K562 (cell line): ENCODE data around the gene CAPRIN1. TPM values are rescaled to one million over a fixed set of nuclear protein-coding genes. Genes with fewer than 3 reads are reported as not detected.

ENCODE experiments used
- CHD2 ChIP-seq: IDR thresholded peaks from 2 replicates; pipeline ENCODE4 v1.6.1; 2011; ENCODE audit warnings: low read depth, low read length
- FOSL1 ChIP-seq: fragments of 200-800 bp; sonication (Bioruptor generic); conservative IDR thresholded peaks from 2 replicates; pipeline ENCODE4 v1.6.1; 2016; ENCODE audit warnings: missing genetic modification characterization, missing compliant biosample characterization
- PURB ChIP-seq: sonication (generic); formaldehyde crosslinking; IDR thresholded peaks from 2 replicates; pipeline ENCODE4 v1.9.0; 2021; ENCODE audit warnings: low read depth, mild to moderate bottlenecking, missing genetic modification reagents
- SNRNP70 ChIP-seq: fragments of 200-400 bp; formaldehyde crosslinking; optimal IDR thresholded peaks from 2 replicates; pipeline ENCODE3; 2017; ENCODE audit warnings: low read depth, low read length
- YY1 ChIP-seq, 3 experiments: IDR thresholded peaks; 2 replicates each; pipeline ENCODE4 v1.6.1; 2011; ENCODE audit warnings: low read length in 2 of 3, mild to moderate bottlenecking in 2 of 3, moderate library complexity in 2 of 3, borderline replicate concordance in 1 of 3, control low read depth in 1 of 3, low read depth in 1 of 3; ENCODE audit not compliant: insufficient read depth in 3 of 3, insufficient replicate concordance in 2 of 3, control insufficient read depth in 1 of 3, insufficient read length in 1 of 3; ENCODE audit errors: extremely low read depth in 1 of 3
- ZNF551 ChIP-seq: fragments of 250-450 bp; sonication (Bioruptor Pico); IDR thresholded peaks from 2 replicates; pipeline ENCODE4 v1.5.0; 2021; ENCODE audit warnings: mild to moderate bottlenecking, moderate library complexity
- polyA plus RNA-seq, 8 experiments: library from polyadenylated mRNA; depleted of rRNA in 4 of 8; stranded (reverse) in 5 of 8; unstranded in 3 of 8; fragments of >200 nt; fragmentation: Nextera tagmentation in 2 of 8; fragmentation: Illumina TruSeq in 1 of 8; extraction: Ambion mirVana in 2 of 8; extraction: Trizol in 1 of 8; gene quantifications; 2 replicates each; pipeline versions ENCODE4 v1.2.1 to v1.2.3, GENCODE V29; 2011 to 2014; ENCODE audit warnings: inconsistent platforms in 1 of 8, missing spikeins in 1 of 8
- total RNA-seq, 7 experiments: library from RNA; depleted of rRNA in 6 of 7; stranded (reverse); fragments of >200 nt in 6 of 7; fragmentation: Illumina TruSeq in 2 of 7; extraction: Trizol in 2 of 7; gene quantifications; 2 replicates each; pipeline versions ENCODE4 v1.2.1 to v1.2.3, GENCODE V29; 2011 to 2021; ENCODE audit warnings: low replicate concordance in 1 of 7
- TF ChIP-seq, protein P1 (sequence below): fragments of 450-650 bp; IDR thresholded peaks from 2 replicates; pipeline ENCODE4 v1.6.1; 2016; ENCODE audit warnings: mild to moderate bottlenecking, moderate library complexity
- TF ChIP-seq, protein P2 (sequence below): fragments of 200-800 bp; sonication (Bioruptor generic); IDR thresholded peaks from 2 replicates; pipeline ENCODE4 v1.6.1; 2017; ENCODE audit warnings: missing genetic modification characterization, missing compliant biosample characterization
- TF ChIP-seq, protein P3 (sequence below): fragments of 450-650 bp; IDR thresholded peaks from 2 replicates; pipeline ENCODE4 v1.6.1; 2017; ENCODE audit warnings: mild to moderate bottlenecking, moderate library complexity
- TF ChIP-seq, protein P4 (sequence below): sonication (generic); formaldehyde crosslinking; IDR thresholded peaks from 2 replicates; pipeline ENCODE4 v1.8.0; 2022; ENCODE audit warnings: missing genetic modification reagents, mild to moderate bottlenecking, borderline replicate concordance

The CAPRIN1 gene
- total and polyA plus RNA-seq, 9 of the 15 experiments (the other 6 are each of a cell fraction or from before 2014, with no cell fraction given): 49.6 to 271 (median 244) TPM

DNA sequence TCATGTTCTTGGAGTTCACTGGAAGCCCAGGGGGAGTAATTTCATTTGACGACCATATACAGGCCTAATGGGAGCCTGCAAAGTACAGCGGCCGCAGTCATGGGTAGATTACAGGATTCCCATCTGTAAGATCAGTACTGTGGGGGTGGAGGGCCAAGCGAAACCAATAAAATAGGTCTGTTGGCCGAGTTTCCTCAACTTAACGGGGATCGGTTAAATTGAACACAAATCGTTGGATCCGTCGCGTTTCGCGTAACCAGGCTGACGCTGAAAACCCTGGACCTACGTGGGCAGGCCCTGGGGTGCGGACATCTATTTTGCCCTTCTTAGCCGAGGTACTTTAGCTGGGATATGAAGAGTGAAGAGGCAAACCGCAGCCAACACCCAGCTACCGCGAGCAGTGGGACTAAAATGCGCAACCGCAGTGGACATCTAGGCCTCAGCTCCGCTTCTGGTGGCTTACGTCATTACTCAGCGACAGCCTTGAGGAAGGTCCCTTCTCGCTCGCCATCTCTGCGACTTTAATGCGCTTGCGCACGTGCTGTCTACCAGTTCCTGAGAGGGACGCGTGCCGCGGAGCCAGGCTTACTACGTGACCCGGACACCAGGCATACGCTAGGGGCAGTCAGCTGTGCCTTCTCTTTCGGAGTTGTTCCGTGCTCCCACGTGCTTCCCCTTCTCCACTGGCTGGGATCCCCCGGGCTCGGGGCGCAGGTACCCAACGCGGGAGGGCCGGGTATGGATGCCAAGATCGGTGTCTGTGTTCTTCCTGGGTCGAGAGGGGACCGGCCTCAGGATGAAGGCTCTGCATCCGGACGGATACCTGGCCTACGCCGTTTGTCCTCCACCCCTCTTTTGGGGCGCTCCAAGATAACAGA lies 53.8 kb downstream of the CAPRIN1 start, which contains the start of gene NAT10 (continued):
- TF ChIP-seq, protein P1, sequence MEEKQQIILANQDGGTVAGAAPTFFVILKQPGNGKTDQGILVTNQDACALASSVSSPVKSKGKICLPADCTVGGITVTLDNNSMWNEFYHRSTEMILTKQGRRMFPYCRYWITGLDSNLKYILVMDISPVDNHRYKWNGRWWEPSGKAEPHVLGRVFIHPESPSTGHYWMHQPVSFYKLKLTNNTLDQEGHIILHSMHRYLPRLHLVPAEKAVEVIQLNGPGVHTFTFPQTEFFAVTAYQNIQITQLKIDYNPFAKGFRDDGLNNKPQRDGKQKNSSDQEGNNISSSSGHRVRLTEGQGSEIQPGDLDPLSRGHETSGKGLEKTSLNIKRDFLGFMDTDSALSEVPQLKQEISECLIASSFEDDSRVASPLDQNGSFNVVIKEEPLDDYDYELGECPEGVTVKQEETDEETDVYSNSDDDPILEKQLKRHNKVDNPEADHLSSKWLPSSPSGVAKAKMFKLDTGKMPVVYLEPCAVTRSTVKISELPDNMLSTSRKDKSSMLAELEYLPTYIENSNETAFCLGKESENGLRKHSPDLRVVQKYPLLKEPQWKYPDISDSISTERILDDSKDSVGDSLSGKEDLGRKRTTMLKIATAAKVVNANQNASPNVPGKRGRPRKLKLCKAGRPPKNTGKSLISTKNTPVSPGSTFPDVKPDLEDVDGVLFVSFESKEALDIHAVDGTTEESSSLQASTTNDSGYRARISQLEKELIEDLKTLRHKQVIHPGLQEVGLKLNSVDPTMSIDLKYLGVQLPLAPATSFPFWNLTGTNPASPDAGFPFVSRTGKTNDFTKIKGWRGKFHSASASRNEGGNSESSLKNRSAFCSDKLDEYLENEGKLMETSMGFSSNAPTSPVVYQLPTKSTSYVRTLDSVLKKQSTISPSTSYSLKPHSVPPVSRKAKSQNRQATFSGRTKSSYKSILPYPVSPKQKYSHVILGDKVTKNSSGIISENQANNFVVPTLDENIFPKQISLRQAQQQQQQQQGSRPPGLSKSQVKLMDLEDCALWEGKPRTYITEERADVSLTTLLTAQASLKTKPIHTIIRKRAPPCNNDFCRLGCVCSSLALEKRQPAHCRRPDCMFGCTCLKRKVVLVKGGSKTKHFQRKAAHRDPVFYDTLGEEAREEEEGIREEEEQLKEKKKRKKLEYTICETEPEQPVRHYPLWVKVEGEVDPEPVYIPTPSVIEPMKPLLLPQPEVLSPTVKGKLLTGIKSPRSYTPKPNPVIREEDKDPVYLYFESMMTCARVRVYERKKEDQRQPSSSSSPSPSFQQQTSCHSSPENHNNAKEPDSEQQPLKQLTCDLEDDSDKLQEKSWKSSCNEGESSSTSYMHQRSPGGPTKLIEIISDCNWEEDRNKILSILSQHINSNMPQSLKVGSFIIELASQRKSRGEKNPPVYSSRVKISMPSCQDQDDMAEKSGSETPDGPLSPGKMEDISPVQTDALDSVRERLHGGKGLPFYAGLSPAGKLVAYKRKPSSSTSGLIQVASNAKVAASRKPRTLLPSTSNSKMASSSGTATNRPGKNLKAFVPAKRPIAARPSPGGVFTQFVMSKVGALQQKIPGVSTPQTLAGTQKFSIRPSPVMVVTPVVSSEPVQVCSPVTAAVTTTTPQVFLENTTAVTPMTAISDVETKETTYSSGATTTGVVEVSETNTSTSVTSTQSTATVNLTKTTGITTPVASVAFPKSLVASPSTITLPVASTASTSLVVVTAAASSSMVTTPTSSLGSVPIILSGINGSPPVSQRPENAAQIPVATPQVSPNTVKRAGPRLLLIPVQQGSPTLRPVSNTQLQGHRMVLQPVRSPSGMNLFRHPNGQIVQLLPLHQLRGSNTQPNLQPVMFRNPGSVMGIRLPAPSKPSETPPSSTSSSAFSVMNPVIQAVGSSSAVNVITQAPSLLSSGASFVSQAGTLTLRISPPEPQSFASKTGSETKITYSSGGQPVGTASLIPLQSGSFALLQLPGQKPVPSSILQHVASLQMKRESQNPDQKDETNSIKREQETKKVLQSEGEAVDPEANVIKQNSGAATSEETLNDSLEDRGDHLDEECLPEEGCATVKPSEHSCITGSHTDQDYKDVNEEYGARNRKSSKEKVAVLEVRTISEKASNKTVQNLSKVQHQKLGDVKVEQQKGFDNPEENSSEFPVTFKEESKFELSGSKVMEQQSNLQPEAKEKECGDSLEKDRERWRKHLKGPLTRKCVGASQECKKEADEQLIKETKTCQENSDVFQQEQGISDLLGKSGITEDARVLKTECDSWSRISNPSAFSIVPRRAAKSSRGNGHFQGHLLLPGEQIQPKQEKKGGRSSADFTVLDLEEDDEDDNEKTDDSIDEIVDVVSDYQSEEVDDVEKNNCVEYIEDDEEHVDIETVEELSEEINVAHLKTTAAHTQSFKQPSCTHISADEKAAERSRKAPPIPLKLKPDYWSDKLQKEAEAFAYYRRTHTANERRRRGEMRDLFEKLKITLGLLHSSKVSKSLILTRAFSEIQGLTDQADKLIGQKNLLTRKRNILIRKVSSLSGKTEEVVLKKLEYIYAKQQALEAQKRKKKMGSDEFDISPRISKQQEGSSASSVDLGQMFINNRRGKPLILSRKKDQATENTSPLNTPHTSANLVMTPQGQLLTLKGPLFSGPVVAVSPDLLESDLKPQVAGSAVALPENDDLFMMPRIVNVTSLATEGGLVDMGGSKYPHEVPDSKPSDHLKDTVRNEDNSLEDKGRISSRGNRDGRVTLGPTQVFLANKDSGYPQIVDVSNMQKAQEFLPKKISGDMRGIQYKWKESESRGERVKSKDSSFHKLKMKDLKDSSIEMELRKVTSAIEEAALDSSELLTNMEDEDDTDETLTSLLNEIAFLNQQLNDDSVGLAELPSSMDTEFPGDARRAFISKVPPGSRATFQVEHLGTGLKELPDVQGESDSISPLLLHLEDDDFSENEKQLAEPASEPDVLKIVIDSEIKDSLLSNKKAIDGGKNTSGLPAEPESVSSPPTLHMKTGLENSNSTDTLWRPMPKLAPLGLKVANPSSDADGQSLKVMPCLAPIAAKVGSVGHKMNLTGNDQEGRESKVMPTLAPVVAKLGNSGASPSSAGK: peak; percentile 85
- TF ChIP-seq SNRNP70: no peak
- no peak for TF ChIP-seq PURB
- TF ChIP-seq, protein P2, sequence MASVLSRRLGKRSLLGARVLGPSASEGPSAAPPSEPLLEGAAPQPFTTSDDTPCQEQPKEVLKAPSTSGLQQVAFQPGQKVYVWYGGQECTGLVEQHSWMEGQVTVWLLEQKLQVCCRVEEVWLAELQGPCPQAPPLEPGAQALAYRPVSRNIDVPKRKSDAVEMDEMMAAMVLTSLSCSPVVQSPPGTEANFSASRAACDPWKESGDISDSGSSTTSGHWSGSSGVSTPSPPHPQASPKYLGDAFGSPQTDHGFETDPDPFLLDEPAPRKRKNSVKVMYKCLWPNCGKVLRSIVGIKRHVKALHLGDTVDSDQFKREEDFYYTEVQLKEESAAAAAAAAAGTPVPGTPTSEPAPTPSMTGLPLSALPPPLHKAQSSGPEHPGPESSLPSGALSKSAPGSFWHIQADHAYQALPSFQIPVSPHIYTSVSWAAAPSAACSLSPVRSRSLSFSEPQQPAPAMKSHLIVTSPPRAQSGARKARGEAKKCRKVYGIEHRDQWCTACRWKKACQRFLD (CRISPR knock-in tag): peak; percentile 89
- TF ChIP-seq, protein P3, sequence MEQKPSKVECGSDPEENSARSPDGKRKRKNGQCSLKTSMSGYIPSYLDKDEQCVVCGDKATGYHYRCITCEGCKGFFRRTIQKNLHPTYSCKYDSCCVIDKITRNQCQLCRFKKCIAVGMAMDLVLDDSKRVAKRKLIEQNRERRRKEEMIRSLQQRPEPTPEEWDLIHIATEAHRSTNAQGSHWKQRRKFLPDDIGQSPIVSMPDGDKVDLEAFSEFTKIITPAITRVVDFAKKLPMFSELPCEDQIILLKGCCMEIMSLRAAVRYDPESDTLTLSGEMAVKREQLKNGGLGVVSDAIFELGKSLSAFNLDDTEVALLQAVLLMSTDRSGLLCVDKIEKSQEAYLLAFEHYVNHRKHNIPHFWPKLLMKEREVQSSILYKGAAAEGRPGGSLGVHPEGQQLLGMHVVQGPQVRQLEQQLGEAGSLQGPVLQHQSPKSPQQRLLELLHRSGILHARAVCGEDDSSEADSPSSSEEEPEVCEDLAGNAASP: no peak
- TF ChIP-seq FOSL1 (tag): peak; percentile 36; the same call in 1 of the 2 replicates
- TF ChIP-seq ZNF551: no peak
- peak; percentile 88 for TF ChIP-seq CHD2
- TF ChIP-seq, protein P4, sequence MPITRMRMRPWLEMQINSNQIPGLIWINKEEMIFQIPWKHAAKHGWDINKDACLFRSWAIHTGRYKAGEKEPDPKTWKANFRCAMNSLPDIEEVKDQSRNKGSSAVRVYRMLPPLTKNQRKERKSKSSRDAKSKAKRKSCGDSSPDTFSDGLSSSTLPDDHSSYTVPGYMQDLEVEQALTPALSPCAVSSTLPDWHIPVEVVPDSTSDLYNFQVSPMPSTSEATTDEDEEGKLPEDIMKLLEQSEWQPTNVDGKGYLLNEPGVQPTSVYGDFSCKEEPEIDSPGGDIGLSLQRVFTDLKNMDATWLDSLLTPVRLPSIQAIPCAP: no peak
- TF ChIP-seq YY1 (IDR thresholded peaks at IDR 0.05; ENCODE audit: borderline replicate concordance in 1 of 3, control insufficient read depth in 1 of 3, extremely low read depth in 1 of 3, insufficient read depth in 3 of 3, insufficient read length in 1 of 3, insufficient replicate concordance in 2 of 3, low read depth in 1 of 3, low read length in 2 of 3): peak in 2 of 3 experiments; percentile 68 to 84
